SK-N-SH (cell line): ENCODE data around the gene HDAC4. TPM values are rescaled to one million over a fixed set of nuclear protein-coding genes. Genes with fewer than 3 reads are reported as not detected.

Experiments
- CTCF ChIA-PET: fragments of 300-600, 350-600 bp; formaldehyde crosslinking; extraction: SDS; loops from one replicate; lab custom pipeline; 2021; lab: Yijun Ruan, JAX
- POLR2A ChIA-PET: fragments of 350-600 bp; sonication (Branson Sonifier 250); formaldehyde crosslinking; extraction: SDS; loops from one replicate; lab custom pipeline; 2020; ENCODE audit warnings: antibody characterized with exemption, inconsistent platforms; lab: Yijun Ruan, JAX
- DNase-seq: peaks from one replicate; pipeline ENCODE4 v3.0.0; 2012
- H2AFZ ChIP-seq: fragments of 200-600 bp; sonication (generic); 2 replicates; pipeline ENCODE4 v1.8.1; 2016; ENCODE audit warnings: antibody characterized with exemption, mild to moderate bottlenecking, low read depth
- H3F3A ChIP-seq: fragments of 200-600 bp; sonication (generic); replicated peaks from 2 replicates; pipeline ENCODE3; 2016; ENCODE audit warnings: antibody characterized with exemption, mild to moderate bottlenecking; ENCODE audit not compliant: insufficient read depth
- H3K27ac ChIP-seq, 2 experiments: fragments of 200-500 bp in 1 of 2; fragments of 200-600 bp in 1 of 2; sonication (Bioruptor generic) in 1 of 2; sonication (generic), shearing (Covaris generic) in 1 of 2; 2 replicates each; pipeline versions ENCODE4 v1.5.1 to v1.6.1; 2014 to 2016; ENCODE audit warnings: low read depth in 2 of 2, inconsistent platforms in 1 of 2, low read length in 1 of 2, mild to moderate bottlenecking in 1 of 2, mixed read lengths in 1 of 2
- H3K27me3 ChIP-seq: fragments of 200-600 bp; sonication (generic), shearing (Covaris generic); 2 replicates; pipeline ENCODE4 v1.6.1; 2016; ENCODE audit warnings: mixed run types; ENCODE audit not compliant: insufficient read depth
- H3K36me3 ChIP-seq, 2 experiments: fragments of 200-500 bp in 1 of 2; fragments of 200-600 bp in 1 of 2; sonication (Bioruptor generic) in 1 of 2; sonication (generic) in 1 of 2; replicated peaks in 1 of 2; 2 replicates each; pipeline versions ENCODE3 to v1.5.1; 2014 to 2016; ENCODE audit warnings: low read length in 1 of 2, mild to moderate bottlenecking in 1 of 2; ENCODE audit not compliant: insufficient read depth in 2 of 2, control insufficient read depth in 1 of 2
- H3K4me1 ChIP-seq, 2 experiments: fragments of 200-500 bp in 1 of 2; fragments of 200-600 bp in 1 of 2; sonication (Bioruptor generic) in 1 of 2; sonication (generic), shearing (Covaris generic) in 1 of 2; 2 replicates each; pipeline versions ENCODE4 v1.5.1 to v1.6.1; 2014 to 2016; ENCODE audit warnings: low read depth in 1 of 2, low read length in 1 of 2, mixed run types in 1 of 2; ENCODE audit not compliant: insufficient read depth in 2 of 2, control insufficient read depth in 1 of 2
- H3K4me2 ChIP-seq: fragments of 200-600 bp; sonication (generic), shearing (Covaris generic); 2 replicates; pipeline ENCODE4 v1.6.1; 2017; ENCODE audit warnings: mixed run types
- H3K4me3 ChIP-seq, 2 experiments: fragments of 200-500 bp in 1 of 2; fragments of 200-600 bp in 1 of 2; sonication (Bioruptor generic) in 1 of 2; sonication (generic), shearing (Covaris generic) in 1 of 2; 2 replicates each; pipeline versions ENCODE4 v1.5.1 to v1.8.1; 2014 to 2016; ENCODE audit warnings: low read depth in 2 of 2, inconsistent platforms in 1 of 2, low read length in 1 of 2, mild to moderate bottlenecking in 1 of 2, mixed read lengths in 1 of 2, moderate library complexity in 1 of 2
- H3K79me2 ChIP-seq: fragments of 200-600 bp; sonication (generic); 2 replicates; pipeline ENCODE4 v1.8.1; 2017; ENCODE audit warnings: mild to moderate bottlenecking; ENCODE audit not compliant: insufficient read depth
- H3K9ac ChIP-seq: fragments of 200-600 bp; sonication (generic); 2 replicates; pipeline ENCODE4 v1.6.1; 2017; ENCODE audit warnings: mixed run types
- H3K9me2 ChIP-seq: fragments of 200-600 bp; sonication (generic); 2 replicates; pipeline ENCODE4 v1.6.1; 2017; ENCODE audit warnings: mixed run types
- H3K9me3 ChIP-seq: fragments of 200-600 bp; sonication (generic); 2 replicates; pipeline ENCODE4 v1.6.1; 2017; ENCODE audit warnings: mixed run types, mild to moderate bottlenecking, moderate library complexity
- H4K20me1 ChIP-seq: fragments of 200-600 bp; sonication (generic); 2 replicates; pipeline ENCODE4 v1.6.1; 2017; ENCODE audit warnings: mild to moderate bottlenecking, mixed run types; ENCODE audit not compliant: insufficient read depth
- EZH2phosphoT487 ChIP-seq: fragments of 200-600 bp; sonication (generic); IDR thresholded peaks from 2 replicates; pipeline ENCODE4 v1.6.1; 2017; ENCODE audit warnings: low read depth, mixed run types, mild to moderate bottlenecking, antibody characterized with exemption, moderate library complexity, borderline replicate concordance
- GATA2 ChIP-seq: sonication (generic); formaldehyde crosslinking; IDR thresholded peaks from 2 replicates; pipeline ENCODE4 v1.5.0; 2020; ENCODE audit warnings: mild to moderate bottlenecking, missing genetic modification reagents
- IRF3 ChIP-seq: fragments of 150-350 bp; IDR thresholded peaks from 2 replicates; pipeline ENCODE4 v1.6.1; 2016; ENCODE audit warnings: mild to moderate bottlenecking, low read depth, low read length
- MXI1 ChIP-seq: IDR thresholded peaks from 2 replicates; pipeline ENCODE4 v1.6.1; 2012; ENCODE audit warnings: mild to moderate bottlenecking, low read depth, low read length, improper control_type of control experiment
- PBX3 ChIP-seq: IDR thresholded peaks from 2 replicates; pipeline ENCODE4; 2012
- TAF1 ChIP-seq: IDR thresholded peaks from 2 replicates; pipeline ENCODE4 v1.6.1; 2012; ENCODE audit warnings: low read depth, mild to moderate bottlenecking, low read length, moderate library complexity, borderline replicate concordance
- TCF12 ChIP-seq: IDR thresholded peaks from 2 replicates; pipeline ENCODE4 v1.4.0; 2012
- TEAD4 ChIP-seq: IDR thresholded peaks from 2 replicates; pipeline ENCODE4 v1.4.0; 2012; ENCODE audit warnings: mild to moderate bottlenecking, borderline replicate concordance; ENCODE audit not compliant: insufficient read depth
- USF1 ChIP-seq: IDR thresholded peaks from 2 replicates; pipeline ENCODE4 v1.4.0; 2012; ENCODE audit warnings: low read depth, borderline replicate concordance
- WGBS: methylation state at CpG from one replicate; pipeline ENCODE4 v1.1.6; 2017; ENCODE audit warnings: low lambda C conversion rate; 5-methylcytosine and 5-hydroxymethylcytosine counted together
- polyA plus RNA-seq, 3 experiments: library from polyadenylated mRNA; depleted of rRNA; stranded (reverse); fragments of >200 nt; gene quantifications; 2 replicates each; pipeline ENCODE4 v1.2.3, GENCODE V29; 2012

Gene HDAC4
- polyA plus RNA-seq, 1 of the 3 experiments (the other 2 are of a cell fraction): 5.5 TPM

GRCh38 chr2:239157269-239157668 lies 243.6 kb downstream of the HDAC4 start:
- H3K27ac ChIP-seq: no peak overlapping the region; a peak in 1 of 4 replicates
- H4K20me1 ChIP-seq: no peaks in the 10 kb centered on the region
- CTCF ChIA-PET: interaction anchor here (0.7 to 1.4 kb wide), 2 partner anchors 13 to 835 kb away, joined by 3 to 4 read pairs; no protein-coding TSS in a partner anchor
- H3K4me1 ChIP-seq: peaks cover 0 to 13% of the 10 kb centered on the region in 2 experiments; a peak in 1 of 4 replicates
- H3K27me3 ChIP-seq: no peaks in the 10 kb centered on the region
- POLR2A ChIA-PET: no interaction called here
- TF ChIP-seq TCF12: no peak
- TF ChIP-seq IRF3: no peak
- no peak for TF ChIP-seq MXI1
- no peak for TF ChIP-seq GATA2 (CRISPR knock-in tag)
- no peak for TF ChIP-seq EZH2phosphoT487
- no peak for TF ChIP-seq TAF1
- DNase-seq: peak; percentile 58
- no peaks in the 10 kb centered on the region for H3F3A ChIP-seq
- no peaks in the 10 kb centered on the region for H3K9me3 ChIP-seq
- H3K4me2 ChIP-seq: no peak overlapping the region
- no peaks in the 10 kb centered on the region for H3K36me3 ChIP-seq
- no peak overlapping the region for H3K9ac ChIP-seq
- no peaks in the 10 kb centered on the region for H3K9me2 ChIP-seq
- H3K79me2 ChIP-seq: no peaks in the 10 kb centered on the region
- H3K4me3 ChIP-seq: no peak overlapping the region
- WGBS: 94% methylated on average over 12 of the region's 12 CpGs
- no peak overlapping the region for H2AFZ ChIP-seq

GRCh38 chr2:239156516-239157265 lies 244.1 kb downstream of the HDAC4 start:
- H3K9me3 ChIP-seq: no peaks in the 10 kb centered on the region
- H3K27ac ChIP-seq: no peak overlapping the region; a peak in 1 of 4 replicates
- H3K9me2 ChIP-seq: no peaks in the 10 kb centered on the region
- no peak overlapping the region for H3K4me3 ChIP-seq
- H3K36me3 ChIP-seq: peaks cover 0 to under 1% of the 10 kb centered on the region in 2 experiments
- no peaks in the 10 kb centered on the region for H3F3A ChIP-seq
- CTCF ChIA-PET: interaction anchor here (1.4 kb wide), 1 partner anchor 835 kb away, joined by 4 read pairs; no protein-coding TSS in a partner anchor
- no peak overlapping the region for H3K9ac ChIP-seq
- no peak overlapping the region for H3K4me2 ChIP-seq
- H3K4me1 ChIP-seq: peaks cover 0 to 13% of the 10 kb centered on the region in 2 experiments; a peak in 1 of 4 replicates
- H3K27me3 ChIP-seq: no peaks in the 10 kb centered on the region
- DNase-seq: peak; percentile 43
- 85% methylated on average over 18 of the region's 22 CpGs for WGBS
- H3K79me2 ChIP-seq: no peaks in the 10 kb centered on the region
- H4K20me1 ChIP-seq: no peaks in the 10 kb centered on the region
- H2AFZ ChIP-seq: no peak overlapping the region
- POLR2A ChIA-PET: no interaction called here
- TF ChIP-seq TCF12 (no peak), USF1 (no peak), PBX3 (no peak), TEAD4 (no peak)
